A673 (cell line): Measurements from ENCODE around the gene SEMA3A. TPM values are rescaled to one million over a fixed set of nuclear protein-coding genes. Genes with fewer than 3 reads are reported as not detected.
A peak's percentile ranks its signal among the peaks of the same experiment; 100 is the strongest.

Source experiments
- BruUV-seq: library from RNA; stranded (reverse); fragments of 400-500 nt; replicated peaks from 2 replicates; lab custom pipeline; 2021; lab: Mats Ljungman, UMichigan
- CTCF ChIA-PET: fragments of 300-600 bp; sonication (Branson Sonifier 250); formaldehyde crosslinking; loops from one replicate; lab custom pipeline; 2022; ENCODE audit warnings: antibody characterized with exemption; lab: Charles Lee
- POLR2A ChIA-PET: fragments of 300-600 bp; sonication (Branson Sonifier 250); formaldehyde crosslinking; loops from one replicate; lab custom pipeline; 2022; ENCODE audit warnings: antibody characterized with exemption; ENCODE audit not compliant: low non-redundant PET; lab: Charles Lee
- DNase-seq: peaks from one replicate; pipeline ENCODE4 v3.0.0-alpha.2; 2015; ENCODE audit warnings: low spot score
- H3K27ac ChIP-seq: fragments of 200-600 bp; sonication (generic); 2 replicates; pipeline ENCODE4 v1.5.1; 2016; ENCODE audit warnings: mixed run types, low read depth, mild to moderate bottlenecking, mixed read lengths, antibody characterized with exemption, low read length; ENCODE audit not compliant: poor library complexity, severe bottlenecking
- H3K27me3 ChIP-seq: fragments of 200-600 bp; sonication (generic); replicated peaks from 2 replicates; pipeline ENCODE4 v1.6.1; 2017; ENCODE audit warnings: mixed run types, low read depth, mild to moderate bottlenecking, mixed read lengths, antibody characterized with exemption, low read length; ENCODE audit not compliant: insufficient read depth, poor library complexity
- H3K36me3 ChIP-seq: fragments of 200-600 bp; sonication (generic); 2 replicates; pipeline ENCODE4 v1.6.1; 2016; ENCODE audit warnings: mixed run types, mild to moderate bottlenecking, mixed read lengths, antibody characterized with exemption, low read length; ENCODE audit not compliant: insufficient read depth, poor library complexity, severe bottlenecking
- H3K4me1 ChIP-seq: fragments of 200-600 bp; sonication (generic); 2 replicates; pipeline ENCODE4 v1.6.1; 2017; ENCODE audit warnings: mixed run types, mild to moderate bottlenecking, mixed read lengths, antibody characterized with exemption, low read length; ENCODE audit not compliant: insufficient read depth, poor library complexity, severe bottlenecking
- H3K4me3 ChIP-seq: fragments of 200-600 bp; sonication (generic); 2 replicates; pipeline ENCODE4 v1.5.1; 2016; ENCODE audit warnings: low read depth, mixed run types, mild to moderate bottlenecking, mixed read lengths, low read length; ENCODE audit not compliant: poor library complexity, severe bottlenecking
- H3K9me3 ChIP-seq: fragments of 200-600 bp; sonication (generic); 2 replicates; pipeline ENCODE4 v1.6.1; 2016; ENCODE audit warnings: mixed run types, low read depth, mild to moderate bottlenecking, mixed read lengths, antibody characterized with exemption, low read length; ENCODE audit not compliant: poor library complexity, severe bottlenecking
- CTCF ChIP-seq: fragments of 300-800, 200-600 bp; sonication (generic); conservative IDR thresholded peaks from 2 replicates; pipeline ENCODE4 v1.5.1; 2017; ENCODE audit warnings: low read depth, mild to moderate bottlenecking, antibody characterized with exemption, low read length, moderate library complexity, mixed read lengths
- EZH2 ChIP-seq: fragments of 200-600 bp; sonication (generic); IDR thresholded peaks from 2 replicates; pipeline ENCODE4 v1.6.1; 2017; ENCODE audit warnings: borderline replicate concordance, low read depth, mild to moderate bottlenecking, mixed read lengths, antibody characterized with exemption, low read length; ENCODE audit not compliant: poor library complexity, severe bottlenecking
- intact Hi-C: fragments of 100-400 bp; cut with micrococcal nuclease; formaldehyde crosslinking; loops from one replicate; pipeline ENCODE4 v1.10.0; 2022; ENCODE audit not compliant: unreplicated experiment
- total RNA-seq: library from RNA; stranded (reverse); gene quantifications from 2 replicates; pipeline ENCODE4 v1.2.3, GENCODE V29; 2021

Gene SEMA3A
- total RNA-seq, 1 experiment from 2014 or later: 22.8 TPM

GRCh38 chr7:84200859-84201258 lies 6.3 kb upstream of the SEMA3A start:
- no peak overlapping the region for H3K27ac ChIP-seq
- CTCF ChIA-PET: no interaction called here
- H3K36me3 ChIP-seq: no peaks in the 10 kb centered on the region
- H3K4me1 ChIP-seq: peaks cover 20% of the 10 kb centered on the region
- no peak for DNase-seq
- no peaks in the 10 kb centered on the region for H3K9me3 ChIP-seq
- intact Hi-C loops: no loop called here
- no TSS peak for BruUV-seq
- no peak for TF ChIP-seq EZH2
- no peak for TF ChIP-seq CTCF
- POLR2A ChIA-PET: no interaction called here
- no peak overlapping the region for H3K4me3 ChIP-seq
- no peaks in the 10 kb centered on the region for H3K27me3 ChIP-seq

GRCh38 chr7:84199216-84199615 lies 4.6 kb upstream of the SEMA3A start:
- CTCF ChIA-PET: no interaction called here
- H3K36me3 ChIP-seq: no peaks in the 10 kb centered on the region
- intact Hi-C loops: loop anchor here (10.0 kb wide), 1 partner anchor 256 kb away; no protein-coding TSS in a partner anchor
- no peak for TF ChIP-seq EZH2
- TF ChIP-seq CTCF: no peak
- DNase-seq: no peak
- H3K4me1 ChIP-seq: peaks cover 15% of the 10 kb centered on the region
- POLR2A ChIA-PET: no interaction called here
- no peaks in the 10 kb centered on the region for H3K27me3 ChIP-seq
- BruUV-seq: no TSS peak
- no peaks in the 10 kb centered on the region for H3K9me3 ChIP-seq
- H3K4me3 ChIP-seq: no peak overlapping the region
- H3K27ac ChIP-seq: no peak overlapping the region

GRCh38 chr7:84196084-84196503 lies 1.5 kb upstream of the SEMA3A start:
- peak overlapping the region; percentile 56 for H3K4me3 ChIP-seq
- H3K27me3 ChIP-seq: no peaks in the 10 kb centered on the region
- no TSS peak for BruUV-seq
- DNase-seq: no peak
- intact Hi-C loops: loop anchor here (10.0 kb wide), 1 partner anchor 259 kb away; no protein-coding TSS in a partner anchor
- ChIA-PET POLR2A (interaction anchor here (0.6 kb wide), 1 partner anchor 989 kb away, joined by 3 read pairs; no protein-coding TSS in a partner anchor), CTCF (no interaction called here)
- H3K27ac ChIP-seq: peak overlapping the region; percentile 14
- no peaks in the 10 kb centered on the region for H3K9me3 ChIP-seq
- TF ChIP-seq EZH2 (no peak), CTCF (no peak)
- H3K36me3 ChIP-seq: no peaks in the 10 kb centered on the region
- H3K4me1 ChIP-seq: peaks cover 19% of the 10 kb centered on the region
